Activated T-cell treated with anti-CD3 and anti-CD28 coated beads for 1 hour (primary cell): ENCODE results near the gene ARHGAP8.
"Not testable (repeated sequence)": the region's sequence is repeated elsewhere in the genome, so short reads cannot be mapped to it uniquely, and the experiment has no call there.

ENCODE experiments used
- DNase-seq: peaks from one replicate; pipeline ENCODE4 v3.0.0-alpha.2; 2020; ENCODE audit warnings: low read depth

Gene ARHGAP8

GRCh38 chr22:44831885-44832284 lies 79.5 kb downstream of the ARHGAP8 start:
- no peak for DNase-seq

GRCh38 chr22:44834065-44834464 lies 81.7 kb downstream of the ARHGAP8 start:
- DNase-seq = no peak

GRCh38 chr22:44837481-44837880 lies 85.1 kb downstream of the ARHGAP8 start:
- DNase-seq = no peak

GRCh38 chr22:44838316-44839016 lies 86.1 kb downstream of the ARHGAP8 start:
- DNase-seq = no peak

GRCh38 chr22:44839061-44839460 lies 86.7 kb downstream of the ARHGAP8 start:
- DNase-seq = no peak

GRCh38 chr22:44839721-44840120 lies 87.3 kb downstream of the ARHGAP8 start:
- no peak for DNase-seq

- DNase-seq = no peak
These were observed 88.4 kb downstream of the ARHGAP8 start for GRCh38 chr22:44840611-44841322.

GRCh38 chr22:44842417-44842816 lies 90.0 kb downstream of the ARHGAP8 start:
- DNase-seq = no peak

- DNase-seq = no peak
These were observed 92.8 kb downstream of the ARHGAP8 start for GRCh38 chr22:44845191-44845590.

- DNase-seq = no peak
These were observed 93.7 kb downstream of the ARHGAP8 start for GRCh38 chr22:44845796-44846720.

- DNase-seq = no peak
These were observed 94.4 kb downstream of the ARHGAP8 start for GRCh38 chr22:44846726-44847275.

GRCh38 chr22:44847380-44847779 lies 95.0 kb downstream of the ARHGAP8 start:
- DNase-seq = no peak

- DNase-seq = no peak
These were observed 95.5 kb downstream of the ARHGAP8 start for GRCh38 chr22:44847892-44848291.

- DNase-seq = no peak
These were observed 95.9 kb downstream of the ARHGAP8 start for GRCh38 chr22:44848296-44848741.

- DNase-seq = no peak
These were observed 96.5 kb downstream of the ARHGAP8 start for GRCh38 chr22:44848791-44849420.

- no peak for DNase-seq
These were observed 98.6 kb downstream of the ARHGAP8 start for GRCh38 chr22:44850946-44851345.

GRCh38 chr22:44854641-44855040 lies 102.3 kb downstream of the ARHGAP8 start:
- DNase-seq = not testable (repeated sequence)

GRCh38 chr22:44855855-44856254 lies 103.5 kb downstream of the ARHGAP8 start:
- DNase-seq = no peak

- not testable (repeated sequence) for DNase-seq
These were observed 106.4 kb downstream of the ARHGAP8 start for GRCh38 chr22:44858819-44859218.

- DNase-seq = no peak
These were observed 107.3 kb downstream of the ARHGAP8 start for GRCh38 chr22:44859641-44860040.

GRCh38 chr22:44860311-44860710 lies 107.9 kb downstream of the ARHGAP8 start:
- DNase-seq = no peak

- DNase-seq = no peak
These were observed 108.9 kb downstream of the ARHGAP8 start for GRCh38 chr22:44861245-44861644.
